SK-N-SH (cell line): ENCODE measurements around the gene TFDP3.

Experiments used
- CTCF ChIP-seq: fragments of 200-600 bp; sonication (generic); IDR thresholded peaks from 2 replicates; pipeline ENCODE4 v1.6.1; 2017; ENCODE audit warnings: antibody characterized with exemption, mild to moderate bottlenecking, moderate library complexity
- EP300 ChIP-seq, 2 experiments: IDR thresholded peaks; 2 replicates each; pipeline versions ENCODE4 v1.4.0 to v1.6.1; 2012; ENCODE audit warnings: borderline replicate concordance in 1 of 2, low read depth in 1 of 2, low read length in 1 of 2
- EZH2phosphoT487 ChIP-seq: fragments of 200-600 bp; sonication (generic); IDR thresholded peaks from 2 replicates; pipeline ENCODE4 v1.6.1; 2017; ENCODE audit warnings: low read depth, mixed run types, mild to moderate bottlenecking, antibody characterized with exemption, moderate library complexity, borderline replicate concordance
- JUND ChIP-seq: IDR thresholded peaks from 2 replicates; pipeline ENCODE4 v1.4.0; 2012
- MAX ChIP-seq: IDR thresholded peaks from 2 replicates; pipeline ENCODE4 v1.4.0; 2012; ENCODE audit warnings: low read depth
- MXI1 ChIP-seq: IDR thresholded peaks from 2 replicates; pipeline ENCODE4 v1.6.1; 2012; ENCODE audit warnings: mild to moderate bottlenecking, low read depth, low read length, improper control_type of control experiment
- NRF1 ChIP-seq: IDR thresholded peaks from 2 replicates; pipeline ENCODE4 v1.6.1; 2012; ENCODE audit warnings: low read depth, mild to moderate bottlenecking, low read length
- PBX3 ChIP-seq: IDR thresholded peaks from 2 replicates; pipeline ENCODE4; 2012
- POLR2AphosphoS5 ChIP-seq: IDR thresholded peaks from 2 replicates; pipeline ENCODE4 v1.6.1; 2012; ENCODE audit warnings: low read depth, low read length
- SIN3A ChIP-seq: IDR thresholded peaks from 2 replicates; pipeline ENCODE4 v1.6.1; 2012; ENCODE audit warnings: low read depth, mild to moderate bottlenecking, low read length, moderate library complexity, borderline replicate concordance
- ZBTB33 ChIP-seq: IDR thresholded peaks from 2 replicates; pipeline ENCODE4 v1.4.0; 2012; ENCODE audit warnings: low read depth, borderline replicate concordance

GRCh38 chrX:133246921-133247320, 28.8 kb upstream of the TFDP3 start:
- TF ChIP-seq PBX3 (no peak), CTCF (no peak), POLR2AphosphoS5 (no peak), SIN3A (no peak), EP300 (IDR thresholded peaks at IDR 0.05; ENCODE audit: borderline replicate concordance in 1 of 2, low read depth in 1 of 2, low read length in 1 of 2) (no peak), JUND (no peak), MAX (no peak), ZBTB33 (no peak), EZH2phosphoT487 (no peak), NRF1 (no peak), MXI1 (no peak)
